Endothelial cell of umbilical vein (primary cell): ENCODE data around the gene INHBB. TPM values are rescaled to one million over a fixed set of nuclear protein-coding genes. Genes with fewer than 3 reads are reported as not detected.

Experiments
- BruUV-seq: library from RNA; stranded (reverse); fragments of 400-500 nt; replicated peaks from 2 replicates; lab custom pipeline; 2021; lab: Mats Ljungman, UMichigan
- CTCF ChIA-PET: fragments of 300-600, 350-600 bp; sonication (Branson Sonifier 250); formaldehyde crosslinking; loops from one replicate; lab custom pipeline; 2021; ENCODE audit warnings: antibody characterized with exemption, inconsistent platforms; lab: Charles Lee
- POLR2A ChIA-PET: fragments of 300-600, 350-600 bp; sonication (Branson Sonifier 250); formaldehyde crosslinking; loops from one replicate; lab custom pipeline; 2021; ENCODE audit warnings: antibody characterized with exemption, inconsistent platforms; lab: Charles Lee
- DNase-seq: peaks from one replicate; pipeline ENCODE4 v3.0.0-alpha.2; 2011; ENCODE audit warnings: low read depth, low spot score
- FAIRE-seq: peaks from 2 replicates; lab custom pipeline; 2011; peaks lifted over from hg19 to GRCh38; lab: Jason Lieb, UNC
- H2AFZ ChIP-seq: 2 replicates; pipeline ENCODE4 v1.6.0; 2012; ENCODE audit warnings: low read depth, low read length, control low read depth, inconsistent platforms
- H3K27ac ChIP-seq: 2 replicates; pipeline ENCODE4 v1.5.1; 2011; ENCODE audit warnings: low read depth, mild to moderate bottlenecking, control low read depth, low read length, moderate library complexity; ENCODE audit not compliant: insufficient read depth
- H3K27me3 ChIP-seq, 2 experiments: 2 replicates each; pipeline versions ENCODE4 v1.6.0 to v1.6.1; 2011; ENCODE audit warnings: low read length in 2 of 2, mixed read lengths in 1 of 2; ENCODE audit not compliant: control insufficient read depth in 2 of 2, insufficient read depth in 2 of 2
- H3K36me3 ChIP-seq, 2 experiments: 2 replicates in 1 of 2; 3 replicates in 1 of 2; pipeline ENCODE4 v1.5.1; 2011; ENCODE audit warnings: low read length in 2 of 2, mild to moderate bottlenecking in 1 of 2, moderate library complexity in 1 of 2; ENCODE audit not compliant: control insufficient read depth in 2 of 2, insufficient read depth in 2 of 2; ENCODE audit errors: extremely low read depth in 1 of 2
- H3K4me1 ChIP-seq: 3 replicates; pipeline ENCODE4 v1.5.1; 2011; ENCODE audit warnings: mild to moderate bottlenecking, low read length; ENCODE audit not compliant: control insufficient read depth, insufficient read depth; ENCODE audit errors: extremely low read depth
- H3K4me2 ChIP-seq: 2 replicates; pipeline ENCODE4 v1.6.1; 2011; ENCODE audit warnings: low read length, control low read depth, mixed read lengths; ENCODE audit not compliant: insufficient read depth
- H3K4me3 ChIP-seq, 3 experiments: fragments of 200-600 bp in 1 of 3; sonication (generic), shearing (Covaris generic) in 1 of 3; replicated peaks in 1 of 3; 2 replicates each; pipeline ENCODE4 v1.5.1; 2011 to 2016; ENCODE audit warnings: control low read depth in 3 of 3, low read length in 3 of 3, mild to moderate bottlenecking in 2 of 3, inconsistent platforms in 1 of 3, low read depth in 1 of 3, moderate library complexity in 1 of 3; ENCODE audit not compliant: insufficient read depth in 1 of 3
- H3K79me2 ChIP-seq: 2 replicates; pipeline ENCODE4 v1.6.0; 2012; ENCODE audit warnings: low read length, inconsistent platforms; ENCODE audit not compliant: control insufficient read depth, insufficient read depth
- H3K9ac ChIP-seq: replicated peaks from 2 replicates; pipeline ENCODE3; 2011; ENCODE audit warnings: low read length, control low read depth; ENCODE audit not compliant: insufficient read depth; ENCODE audit errors: extremely low read depth
- H3K9me1 ChIP-seq: replicated peaks from 3 replicates; pipeline ENCODE4 v1.6.0; 2011; ENCODE audit warnings: mild to moderate bottlenecking, low read length; ENCODE audit not compliant: control insufficient read depth, insufficient read depth; ENCODE audit errors: extremely low read depth
- H3K9me3 ChIP-seq: replicated peaks from 2 replicates; pipeline ENCODE4 v1.5.1; 2012; ENCODE audit warnings: low read length, inconsistent platforms; ENCODE audit not compliant: control insufficient read depth, insufficient read depth
- H4K20me1 ChIP-seq: replicated peaks from 2 replicates; pipeline ENCODE3; 2011; ENCODE audit warnings: mild to moderate bottlenecking, low read length; ENCODE audit not compliant: control insufficient read depth, insufficient read depth; ENCODE audit errors: extremely low read depth
- EZH2 ChIP-seq: IDR thresholded peaks from 2 replicates; pipeline ENCODE4 v1.6.1; 2012; ENCODE audit warnings: borderline replicate concordance, low read depth, mild to moderate bottlenecking, moderate library complexity, low read length, inconsistent platforms; ENCODE audit not compliant: severe bottlenecking
- FOS ChIP-seq: IDR thresholded peaks from 2 replicates; pipeline ENCODE4 v1.6.1; 2011; ENCODE audit warnings: mild to moderate bottlenecking, low read length, moderate library complexity, borderline replicate concordance; ENCODE audit not compliant: insufficient read depth
- GATA2 ChIP-seq: IDR thresholded peaks from 2 replicates; pipeline ENCODE4 v1.7.0; 2011; ENCODE audit warnings: low read depth, mild to moderate bottlenecking, moderate library complexity, mixed read lengths, low read length; ENCODE audit not compliant: insufficient read length, insufficient read depth
- JUN ChIP-seq: IDR thresholded peaks from 2 replicates; pipeline ENCODE4 v1.6.1; 2011; ENCODE audit warnings: borderline replicate concordance, low read depth; ENCODE audit not compliant: insufficient read length, insufficient read depth
- MYC ChIP-seq: IDR thresholded peaks from one replicate; pipeline ENCODE4 v1.6.1; 2011; ENCODE audit warnings: mild to moderate bottlenecking, low read depth, low read length
- POLR2A ChIP-seq: IDR thresholded peaks from 2 replicates; pipeline ENCODE4 v1.6.1; 2012; ENCODE audit warnings: low read depth, mild to moderate bottlenecking, control low read depth, low read length
- POLR2AphosphoS5 ChIP-seq: IDR thresholded peaks from 2 replicates; pipeline ENCODE4 v1.6.1; 2012; ENCODE audit warnings: low read depth, mild to moderate bottlenecking, control low read depth, low read length, moderate library complexity; ENCODE audit not compliant: insufficient read depth
- dilution Hi-C: fragments of 300-500 bp; cut with MboI; formaldehyde crosslinking; loops from one replicate; pipeline ENCODE4 v1.15.0; 2019; ENCODE audit warnings: low sequenced_read_pairs; ENCODE audit not compliant: extremely low pct_ligation_motif_present
- intact Hi-C: fragments of 100-400 bp; cut with micrococcal nuclease; formaldehyde crosslinking; loops from one replicate; pipeline ENCODE4 v1.10.0; 2022
- polyA plus RNA-seq, 4 experiments: library from polyadenylated mRNA; depleted of rRNA in 3 of 4; stranded (reverse) in 3 of 4; unstranded in 1 of 4; fragments of >200 nt; gene quantifications; 2 replicates each; pipeline versions ENCODE4 v1.2.1 to v1.2.3, GENCODE V29; 2011 to 2012; ENCODE audit warnings: missing spikeins in 1 of 4
- total RNA-seq: library from RNA; stranded (reverse); gene quantifications from 2 replicates; pipeline ENCODE4 v1.2.3, GENCODE V29; 2021
- TF ChIP-seq, protein P1 (sequence below): IDR thresholded peaks from 2 replicates; pipeline ENCODE4 v1.6.1; 2011; ENCODE audit not compliant: insufficient read depth, insufficient read length
- TF ChIP-seq, protein P2 (sequence below), 2 donors: IDR thresholded peaks; 1 replicate in 1 of 2; 2 replicates in 1 of 2; pipeline ENCODE4 v1.5.1; 2011; ENCODE audit warnings: low read length in 2 of 2, mild to moderate bottlenecking in 2 of 2, moderate library complexity in 2 of 2, control low read depth in 1 of 2, inconsistent platforms in 1 of 2, low read depth in 1 of 2; ENCODE audit not compliant: insufficient read depth in 1 of 2; ENCODE audit errors: extremely low read depth in 1 of 2

The INHBB gene
- total and polyA plus RNA-seq, 2 donors (not counting 3 experiments of a cell fraction or from before 2014, with no cell fraction given) = 0.11 to 1.8 TPM

DNA sequence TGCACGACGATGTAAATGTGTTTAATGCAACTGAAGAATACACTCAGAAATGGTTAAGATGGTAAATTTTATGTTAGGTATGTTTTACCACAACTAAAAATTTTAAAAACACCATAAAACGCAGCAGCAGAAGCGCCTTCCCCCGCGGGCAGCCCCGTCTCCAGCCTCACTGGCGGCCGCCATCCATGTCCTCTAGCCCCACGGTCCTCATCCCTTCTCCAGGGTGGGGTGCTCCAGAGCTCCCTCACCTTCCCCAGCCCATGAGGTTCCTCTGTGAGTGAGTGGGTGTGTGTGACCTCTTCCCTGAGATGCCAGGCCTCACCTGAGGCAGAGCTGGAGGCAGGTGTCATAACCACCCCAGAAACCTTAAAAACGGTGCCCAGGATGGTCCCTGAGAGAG lies 17.0 kb downstream of the INHBB start:
- Histone ChIP-seq H3K9me3 (no peaks in the 10 kb centered on the region), H2AFZ (no peak overlapping the region), H3K4me2 (no peak overlapping the region), H3K9me1 (no peaks in the 10 kb centered on the region), H3K4me3 (no peak overlapping the region), H3K36me3 (no peaks in the 10 kb centered on the region), H3K27me3 (peaks cover 0 to 2% of the 10 kb centered on the region in 2 experiments), H3K9ac (no peak overlapping the region), H3K27ac (no peak overlapping the region), H3K79me2 (no peaks in the 10 kb centered on the region), H3K4me1 (peaks cover 8% of the 10 kb centered on the region), H4K20me1 (no peaks in the 10 kb centered on the region)
- FAIRE-seq (no peak), DNase-seq (no peak)
- BruUV-seq = no TSS peak
- intact Hi-C loops (no loop called here), dilution Hi-C loops (no loop called here)
- ChIA-PET CTCF (no interaction called here), POLR2A (no interaction called here)
- TF ChIP-seq, protein P1, sequence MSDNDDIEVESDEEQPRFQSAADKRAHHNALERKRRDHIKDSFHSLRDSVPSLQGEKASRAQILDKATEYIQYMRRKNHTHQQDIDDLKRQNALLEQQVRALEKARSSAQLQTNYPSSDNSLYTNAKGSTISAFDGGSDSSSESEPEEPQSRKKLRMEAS = no peak
- TF ChIP-seq POLR2AphosphoS5 = no peak
- no peak for TF ChIP-seq FOS
- TF ChIP-seq, protein P2, sequence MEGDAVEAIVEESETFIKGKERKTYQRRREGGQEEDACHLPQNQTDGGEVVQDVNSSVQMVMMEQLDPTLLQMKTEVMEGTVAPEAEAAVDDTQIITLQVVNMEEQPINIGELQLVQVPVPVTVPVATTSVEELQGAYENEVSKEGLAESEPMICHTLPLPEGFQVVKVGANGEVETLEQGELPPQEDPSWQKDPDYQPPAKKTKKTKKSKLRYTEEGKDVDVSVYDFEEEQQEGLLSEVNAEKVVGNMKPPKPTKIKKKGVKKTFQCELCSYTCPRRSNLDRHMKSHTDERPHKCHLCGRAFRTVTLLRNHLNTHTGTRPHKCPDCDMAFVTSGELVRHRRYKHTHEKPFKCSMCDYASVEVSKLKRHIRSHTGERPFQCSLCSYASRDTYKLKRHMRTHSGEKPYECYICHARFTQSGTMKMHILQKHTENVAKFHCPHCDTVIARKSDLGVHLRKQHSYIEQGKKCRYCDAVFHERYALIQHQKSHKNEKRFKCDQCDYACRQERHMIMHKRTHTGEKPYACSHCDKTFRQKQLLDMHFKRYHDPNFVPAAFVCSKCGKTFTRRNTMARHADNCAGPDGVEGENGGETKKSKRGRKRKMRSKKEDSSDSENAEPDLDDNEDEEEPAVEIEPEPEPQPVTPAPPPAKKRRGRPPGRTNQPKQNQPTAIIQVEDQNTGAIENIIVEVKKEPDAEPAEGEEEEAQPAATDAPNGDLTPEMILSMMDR (IDR thresholded peaks at IDR 0.05; ENCODE audit: extremely low read depth in 1 of 2, insufficient read depth in 1 of 2, low read depth in 1 of 2, low read length in 2 of 2) = no peak
- TF ChIP-seq JUN = no peak
- TF ChIP-seq EZH2 = no peak
- TF ChIP-seq GATA2 = no peak
- no peak for TF ChIP-seq MYC
- TF ChIP-seq POLR2A = no peak
